NB4 (cell line): ENCODE measurements around the gene TOMM5.

ENCODE experiments used
- DNase-seq: peaks from one replicate; pipeline ENCODE4 v3.0.0; 2010; ENCODE audit warnings: low read depth
- H3K4me3 ChIP-seq: one replicate; pipeline ENCODE4 v1.5.1; 2011; ENCODE audit warnings: mild to moderate bottlenecking, low read depth, low read length, moderate library complexity
- CTCF ChIP-seq: IDR thresholded peaks from one replicate; pipeline ENCODE4 v1.5.1; 2012; ENCODE audit warnings: low read depth, low read length
- MYC ChIP-seq: IDR thresholded peaks from 2 replicates; pipeline ENCODE4 v1.6.1; 2011; ENCODE audit warnings: low read depth, low read length
- POLR2A ChIP-seq: IDR thresholded peaks from 2 replicates; pipeline ENCODE4 v1.6.1; 2011; ENCODE audit warnings: mild to moderate bottlenecking; ENCODE audit not compliant: insufficient read length; ENCODE audit errors: extremely low read depth
- TF ChIP-seq, protein P1 (sequence below): IDR thresholded peaks from 2 replicates; pipeline ENCODE4 v1.6.1; 2011; ENCODE audit warnings: low read depth, low read length

Gene TOMM5

DNA sequence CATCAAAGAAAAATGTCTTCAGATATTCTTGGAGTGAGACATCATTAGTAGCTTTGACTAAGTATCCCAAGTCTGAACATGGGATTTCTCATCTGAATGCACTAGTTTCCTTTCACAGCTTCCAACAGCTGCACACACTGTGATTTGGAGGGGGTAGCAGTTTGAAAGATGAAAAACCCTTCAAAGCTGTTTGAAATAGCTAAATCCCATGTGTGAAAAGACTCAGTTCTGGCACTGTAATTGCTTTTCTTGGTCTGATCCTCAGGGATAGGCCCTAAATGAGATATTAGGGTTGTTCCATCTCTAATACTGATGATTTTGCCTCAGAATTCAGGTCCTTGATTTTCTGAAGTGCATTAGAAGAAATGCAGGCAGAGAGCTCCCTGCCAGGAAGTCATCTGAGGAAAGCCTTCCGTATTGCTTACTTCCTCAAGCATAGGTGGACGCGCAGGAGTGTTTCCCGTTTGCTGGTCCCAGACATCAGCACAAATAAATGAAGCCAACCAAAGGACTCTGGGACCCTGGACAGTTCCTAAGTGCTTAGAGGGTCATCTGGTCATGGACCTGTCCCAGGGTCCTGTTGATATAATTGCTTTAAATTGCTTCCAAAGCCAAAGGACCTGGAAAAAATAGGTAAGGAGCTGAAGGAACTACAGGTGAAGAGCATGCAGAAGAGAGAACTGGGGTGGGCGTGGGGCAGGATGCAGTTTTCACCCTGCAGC, 32.8 kb upstream of the TOMM5 start:
- no peak for TF ChIP-seq POLR2A
- TF ChIP-seq CTCF, result no peak
- TF ChIP-seq, protein P1, sequence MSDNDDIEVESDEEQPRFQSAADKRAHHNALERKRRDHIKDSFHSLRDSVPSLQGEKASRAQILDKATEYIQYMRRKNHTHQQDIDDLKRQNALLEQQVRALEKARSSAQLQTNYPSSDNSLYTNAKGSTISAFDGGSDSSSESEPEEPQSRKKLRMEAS, result no peak
- no peak for TF ChIP-seq MYC
- no peak overlapping the region for H3K4me3 ChIP-seq
- DNase-seq, result no peak

DNA sequence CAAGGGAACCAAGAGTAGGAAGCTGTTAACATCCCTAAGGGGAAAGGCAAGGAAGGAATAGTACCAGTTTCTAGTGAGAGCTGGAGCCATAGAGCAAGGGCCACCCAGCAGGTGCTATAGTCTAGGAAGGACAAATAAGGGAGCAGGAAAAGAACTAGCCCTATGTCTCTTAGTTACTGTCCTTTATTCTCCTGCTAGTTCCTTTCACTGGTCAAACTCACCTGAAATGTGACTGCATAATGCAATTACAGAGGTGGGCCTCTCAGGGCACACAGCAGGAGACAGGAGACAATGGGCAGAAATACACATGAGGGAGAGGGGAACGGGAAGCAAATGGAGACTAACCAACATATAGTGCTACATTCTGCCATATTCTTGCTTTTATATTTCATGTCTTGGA, 31.7 kb upstream of the TOMM5 start:
- H3K4me3 ChIP-seq, result no peak overlapping the region
- TF ChIP-seq MYC (no peak), CTCF (no peak), POLR2A (no peak)
- TF ChIP-seq, protein P1, result no peak
- no peak for DNase-seq

- no peak overlapping the region for H3K4me3 ChIP-seq
- DNase-seq, result no peak
- TF ChIP-seq POLR2A, result no peak
- no peak for TF ChIP-seq CTCF
- TF ChIP-seq, protein P1, result no peak
- no peak for TF ChIP-seq MYC
Measured at GRCh38 chr9:37623267-37623666, 30.9 kb upstream of the TOMM5 start.

DNA sequence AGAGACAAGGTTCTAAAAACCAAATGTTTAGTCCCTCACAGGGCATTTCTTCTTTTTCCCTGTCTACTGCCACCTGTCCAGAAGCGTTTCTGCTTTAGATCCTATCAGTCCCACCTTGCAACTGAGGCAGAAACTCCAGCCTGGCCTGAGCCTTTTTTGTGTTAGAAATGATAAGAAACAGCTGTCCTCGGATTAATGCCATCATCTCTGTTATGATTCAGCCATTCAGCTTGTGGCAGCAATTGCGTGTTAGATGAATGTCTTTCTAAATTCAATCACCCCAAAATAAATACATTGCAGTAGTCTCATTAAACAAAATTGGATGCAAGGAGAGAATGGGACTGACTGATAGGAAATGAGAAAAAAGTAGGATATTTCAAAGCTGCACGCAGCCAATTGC, 30.1 kb upstream of the TOMM5 start:
- H3K4me3 ChIP-seq, result no peak overlapping the region
- DNase-seq, result no peak
- TF ChIP-seq POLR2A (no peak), CTCF (no peak), MYC (no peak)
- TF ChIP-seq, protein P1, result no peak

GRCh38 chr9:37621273-37622121, 29.1 kb upstream of the TOMM5 start:
- TF ChIP-seq, protein P1, result no peak
- TF ChIP-seq CTCF (no peak), MYC (no peak), POLR2A (no peak)
- no peak for DNase-seq
- H3K4me3 ChIP-seq, result no peak overlapping the region
